ENCODE data around the gene RFX3. TPM values are rescaled to one million over a fixed set of nuclear protein-coding genes. Genes with fewer than 3 reads are reported as not detected.

Gene RFX3
- total and polyA plus RNA-seq, 2 donors (not counting 3 experiments of a cell fraction or from before 2014, with no cell fraction given): 4.8 to 10.5 TPM

DNA sequence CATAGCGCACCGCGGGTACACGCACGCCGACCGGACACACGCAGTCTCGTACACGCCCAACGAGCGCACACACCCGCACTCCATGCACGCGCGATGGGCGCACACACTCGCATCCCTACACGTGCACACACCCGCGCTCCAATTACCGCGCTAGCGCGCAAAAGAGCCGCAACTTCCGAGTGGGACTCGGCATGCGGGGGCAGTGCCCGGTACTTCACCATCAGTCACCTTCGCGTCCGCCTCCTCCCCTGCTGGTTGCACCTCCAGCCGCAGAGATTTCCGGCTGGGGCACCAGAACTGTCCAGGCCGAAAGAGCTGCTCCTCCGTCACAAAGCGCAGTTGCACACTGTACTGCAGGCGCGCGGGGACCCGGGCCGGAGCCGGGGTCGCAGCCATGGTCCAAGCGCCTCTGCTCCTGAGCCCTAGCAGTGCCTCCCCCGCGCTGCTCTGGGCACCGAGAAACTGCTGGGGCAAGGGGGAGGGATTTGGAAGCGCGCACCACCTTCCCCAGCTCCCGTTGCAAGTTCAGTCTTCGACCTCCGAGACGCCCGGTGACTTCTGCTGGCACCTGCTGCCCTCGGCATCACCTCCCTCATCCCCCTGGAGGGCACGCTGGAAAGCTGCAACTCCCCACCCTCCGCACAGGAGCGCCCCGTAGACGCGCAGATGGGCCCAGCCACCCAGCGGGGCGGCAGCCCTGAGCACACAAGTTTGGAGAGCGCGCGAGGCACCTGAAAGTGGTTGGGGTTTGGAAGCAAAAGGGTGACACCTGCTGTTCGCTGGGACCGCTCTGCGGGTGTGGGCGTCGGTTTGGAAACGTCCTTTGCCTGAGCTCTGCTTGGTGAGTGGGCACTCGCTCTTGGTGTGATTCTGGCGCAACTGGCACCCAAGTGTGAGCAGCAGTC lies 344.5 kb downstream of the RFX3 start:
- H3K36me3 ChIP-seq (ENCODE audit: control insufficient read depth in 2 of 2, extremely low read depth in 1 of 2, insufficient read depth in 2 of 2, low read length in 2 of 2): no peaks in the 10 kb centered on the region
- no peaks in the 10 kb centered on the region for H3K9me3 ChIP-seq (replicated peaks; ENCODE audit: control insufficient read depth, insufficient read depth, low read length)
- no TSS peak for BruUV-seq (replicated peaks)
- FAIRE-seq (no peak), DNase-seq (ENCODE audit: low read depth, low spot score) (no peak)
- H3K79me2 ChIP-seq (ENCODE audit: control insufficient read depth, insufficient read depth, low read length): no peaks in the 10 kb centered on the region
- intact Hi-C loops (cut with micrococcal nuclease) (loop anchor here (1.0 to 2.0 kb wide), 2 partner anchors 321 to 324 kb away; no protein-coding TSS in a partner anchor), dilution Hi-C loops (cut with MboI; ENCODE audit: extremely low pct_ligation_motif_present, low sequenced_read_pairs) (no loop called here)
- TF ChIP-seq POLR2A (IDR thresholded peaks at IDR 0.05; ENCODE audit: low read depth, low read length) (no peak), JUN (IDR thresholded peaks at IDR 0.05; ENCODE audit: borderline replicate concordance, insufficient read depth, insufficient read length, low read depth) (no peak), MYC (IDR thresholded peaks at IDR 0.05; ENCODE audit: low read depth, low read length) (no peak), POLR2AphosphoS5 (IDR thresholded peaks at IDR 0.05; ENCODE audit: insufficient read depth, low read depth, low read length) (no peak), GATA2 (IDR thresholded peaks at IDR 0.05; ENCODE audit: insufficient read depth, insufficient read length, low read depth, low read length) (no peak), FOS (IDR thresholded peaks at IDR 0.05; ENCODE audit: borderline replicate concordance, insufficient read depth, low read length) (no peak), EZH2 (IDR thresholded peaks at IDR 0.05; ENCODE audit: borderline replicate concordance, low read depth, low read length, severe bottlenecking) (no peak)
- TF ChIP-seq, protein P1, sequence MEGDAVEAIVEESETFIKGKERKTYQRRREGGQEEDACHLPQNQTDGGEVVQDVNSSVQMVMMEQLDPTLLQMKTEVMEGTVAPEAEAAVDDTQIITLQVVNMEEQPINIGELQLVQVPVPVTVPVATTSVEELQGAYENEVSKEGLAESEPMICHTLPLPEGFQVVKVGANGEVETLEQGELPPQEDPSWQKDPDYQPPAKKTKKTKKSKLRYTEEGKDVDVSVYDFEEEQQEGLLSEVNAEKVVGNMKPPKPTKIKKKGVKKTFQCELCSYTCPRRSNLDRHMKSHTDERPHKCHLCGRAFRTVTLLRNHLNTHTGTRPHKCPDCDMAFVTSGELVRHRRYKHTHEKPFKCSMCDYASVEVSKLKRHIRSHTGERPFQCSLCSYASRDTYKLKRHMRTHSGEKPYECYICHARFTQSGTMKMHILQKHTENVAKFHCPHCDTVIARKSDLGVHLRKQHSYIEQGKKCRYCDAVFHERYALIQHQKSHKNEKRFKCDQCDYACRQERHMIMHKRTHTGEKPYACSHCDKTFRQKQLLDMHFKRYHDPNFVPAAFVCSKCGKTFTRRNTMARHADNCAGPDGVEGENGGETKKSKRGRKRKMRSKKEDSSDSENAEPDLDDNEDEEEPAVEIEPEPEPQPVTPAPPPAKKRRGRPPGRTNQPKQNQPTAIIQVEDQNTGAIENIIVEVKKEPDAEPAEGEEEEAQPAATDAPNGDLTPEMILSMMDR (IDR thresholded peaks at IDR 0.05; ENCODE audit: extremely low read depth in 1 of 2, insufficient read depth in 1 of 2, low read depth in 1 of 2, low read length in 2 of 2): no peak
- TF ChIP-seq, protein P2, sequence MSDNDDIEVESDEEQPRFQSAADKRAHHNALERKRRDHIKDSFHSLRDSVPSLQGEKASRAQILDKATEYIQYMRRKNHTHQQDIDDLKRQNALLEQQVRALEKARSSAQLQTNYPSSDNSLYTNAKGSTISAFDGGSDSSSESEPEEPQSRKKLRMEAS (IDR thresholded peaks at IDR 0.05; ENCODE audit: insufficient read depth, insufficient read length): no peak
- ChIA-PET CTCF (interaction anchor here (0.8 to 2.3 kb wide), 5 partner anchors 11 to 324 kb away, joined by 3 to 15 read pairs (median 4); no protein-coding TSS in a partner anchor), POLR2A (no interaction called here)
- H4K20me1 ChIP-seq (replicated peaks; ENCODE audit: control insufficient read depth, extremely low read depth, insufficient read depth, low read length): no peaks in the 10 kb centered on the region
- H3K9me1 ChIP-seq (replicated peaks; ENCODE audit: control insufficient read depth, extremely low read depth, insufficient read depth, low read length): no peaks in the 10 kb centered on the region
- peaks cover 29 to 33% of the 10 kb centered on the region in 2 experiments for H3K27me3 ChIP-seq (ENCODE audit: control insufficient read depth in 2 of 2, insufficient read depth in 2 of 2, low read length in 2 of 2)
- no peak overlapping the region for H2AFZ ChIP-seq (ENCODE audit: low read depth, low read length)
- H3K4me2 ChIP-seq (ENCODE audit: insufficient read depth, low read length): no peak overlapping the region
- no peaks in the 10 kb centered on the region for H3K4me1 ChIP-seq (ENCODE audit: control insufficient read depth, extremely low read depth, insufficient read depth, low read length)
- no peak overlapping the region for H3K9ac ChIP-seq (replicated peaks; ENCODE audit: extremely low read depth, insufficient read depth, low read length)
- no peak overlapping the region for H3K27ac ChIP-seq (ENCODE audit: insufficient read depth, low read depth, low read length)
- no peak overlapping the region for H3K4me3 ChIP-seq (replicated peaks in 1 of 3; ENCODE audit: insufficient read depth in 1 of 3, low read depth in 1 of 3, low read length in 3 of 3)
